RWPE1 (cell line): ENCODE measurements around the gene CERK.

Experiments
- CTCF ChIA-PET: fragments of 350-600 bp; sonication (Branson Sonifier 250); formaldehyde crosslinking; extraction: SDS; loops from one replicate; lab custom pipeline; 2021; lab: Yijun Ruan, JAX
- POLR2A ChIA-PET: fragments of 400-600 bp; formaldehyde crosslinking; extraction: SDS; loops from one replicate; lab custom pipeline; 2020; ENCODE audit warnings: antibody characterized with exemption; ENCODE audit not compliant: low non-redundant PET; lab: Yijun Ruan, JAX
- DNase-seq: peaks from one replicate; pipeline ENCODE4 v3.0.0; 2012; ENCODE audit warnings: low spot score
- H3K27ac ChIP-seq: fragments of 450-650 bp; 2 replicates; pipeline ENCODE4 v1.5.1; 2017
- CTCF ChIP-seq: fragments of 450-650 bp; conservative IDR thresholded peaks from 2 replicates; pipeline ENCODE4 v1.5.1; 2017; ENCODE audit warnings: low read depth, mild to moderate bottlenecking

The CERK gene

GRCh38 chr22:46673205-46673604, 64.8 kb downstream of the CERK start:
- CTCF ChIA-PET: no interaction called here
- DNase-seq: no peak
- TF ChIP-seq CTCF: no peak
- POLR2A ChIA-PET: no interaction called here
- no peak overlapping the region for H3K27ac ChIP-seq

GRCh38 chr22:46672731-46673130, 65.3 kb downstream of the CERK start:
- ChIA-PET POLR2A (no interaction called here), CTCF (no interaction called here)
- DNase-seq: no peak
- no peak for TF ChIP-seq CTCF
- no peak overlapping the region for H3K27ac ChIP-seq

GRCh38 chr22:46671824-46672432, 66.1 kb downstream of the CERK start:
- TF ChIP-seq CTCF: no peak
- no peak overlapping the region for H3K27ac ChIP-seq
- ChIA-PET CTCF (interaction anchor here (0.5 kb wide), 1 partner anchor 10 kb away, joined by 3 read pairs; no protein-coding TSS in a partner anchor), POLR2A (no interaction called here)
- DNase-seq: no peak

- TF ChIP-seq CTCF: no peak
- ChIA-PET POLR2A (no interaction called here), CTCF (no interaction called here)
- H3K27ac ChIP-seq: no peak overlapping the region
- no peak for DNase-seq
These were observed 68.9 kb downstream of the CERK start for GRCh38 chr22:46669201-46669600.

GRCh38 chr22:46668116-46668515, 69.9 kb downstream of the CERK start:
- peak overlapping the region; percentile 16; the same call in 1 of the 2 replicates for H3K27ac ChIP-seq
- CTCF ChIA-PET: no interaction called here
- no peak for TF ChIP-seq CTCF
- DNase-seq: no peak
- POLR2A ChIA-PET: no interaction called here

- H3K27ac ChIP-seq: no peak overlapping the region
- TF ChIP-seq CTCF: no peak
- POLR2A ChIA-PET: no interaction called here
- DNase-seq: no peak
- CTCF ChIA-PET: no interaction called here
These were observed 70.8 kb downstream of the CERK start for GRCh38 chr22:46667245-46667623.
